IPS-18c (cell line): ENCODE measurements around the gene SIRPA.

Experiments used
- H3K4me3 ChIP-seq: 2 replicates; pipeline ENCODE4 v1.7.0; 2013; ENCODE audit warnings: low read depth, mild to moderate bottlenecking, low read length, moderate library complexity; ENCODE audit not compliant: insufficient read depth
- H3K9me3 ChIP-seq: one replicate; pipeline ENCODE4 v1.6.1; 2013; ENCODE audit warnings: mild to moderate bottlenecking, low read length, moderate library complexity; ENCODE audit not compliant: control insufficient read depth, insufficient read depth

Gene SIRPA

DNA sequence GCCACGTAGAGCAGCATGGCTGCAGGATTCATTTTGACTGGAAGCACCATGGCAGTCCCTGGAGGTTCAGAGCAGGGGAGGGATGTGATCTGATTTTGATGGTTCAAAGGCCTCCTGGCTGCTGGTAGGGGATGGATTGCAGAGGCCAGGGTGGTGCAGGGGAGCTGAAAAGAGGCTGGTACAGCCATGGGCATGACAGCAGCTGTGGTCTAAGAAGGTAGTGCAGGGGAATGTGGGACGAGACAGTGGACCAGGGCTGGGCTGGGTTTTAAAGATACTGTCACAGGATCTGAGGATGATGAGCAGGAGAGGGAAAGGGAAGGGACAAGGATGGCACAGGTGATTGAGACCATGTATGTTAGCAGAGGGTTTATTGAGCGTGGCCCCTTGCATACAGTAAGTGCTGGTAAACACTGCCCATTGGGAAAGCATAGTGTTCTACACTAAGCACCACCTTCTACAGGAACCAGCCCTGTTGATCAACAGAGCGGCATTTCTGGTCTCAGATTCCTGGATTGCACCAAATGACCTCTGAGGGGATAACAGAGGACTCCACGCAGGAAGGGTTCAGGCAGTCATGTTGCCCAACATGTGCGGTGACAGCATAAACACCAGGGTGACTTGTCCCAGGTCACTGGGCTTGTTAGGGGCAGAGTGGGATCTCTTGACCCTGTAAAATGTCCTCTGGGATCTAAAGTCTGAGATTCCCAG, 14.5 kb upstream of the SIRPA start:
- H3K4me3 ChIP-seq = no peak overlapping the region
- no peaks in the 10 kb centered on the region for H3K9me3 ChIP-seq

DNA sequence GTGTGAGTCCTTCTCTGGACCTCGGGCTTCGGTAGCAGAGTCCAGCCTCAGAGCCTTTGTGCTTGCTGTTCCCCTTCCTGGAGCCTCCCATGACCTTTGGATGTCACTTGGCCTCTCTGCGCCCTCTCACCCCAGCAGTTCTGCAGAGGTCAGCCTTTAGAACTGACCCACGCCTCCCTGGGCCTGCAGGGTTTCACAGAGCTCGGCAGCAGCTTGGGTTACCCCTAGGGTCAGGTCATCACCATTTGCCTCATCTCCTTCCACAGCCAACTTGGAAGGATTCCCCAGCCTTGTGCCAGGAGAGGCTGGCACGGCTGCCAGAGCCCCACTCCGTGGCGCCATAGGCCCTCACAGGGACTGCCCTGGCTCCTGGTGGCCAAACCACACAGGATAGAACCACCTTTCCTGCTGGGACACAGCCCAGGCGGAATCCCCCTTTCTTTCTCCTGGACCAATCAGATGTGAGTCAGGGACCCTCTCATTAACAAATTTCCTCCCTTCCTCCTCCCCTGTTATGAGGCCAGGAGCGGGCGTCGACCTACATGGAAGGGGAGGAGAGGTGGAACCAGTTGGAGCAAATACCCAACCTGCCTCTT, 13.9 kb upstream of the SIRPA start:
- no peaks in the 10 kb centered on the region for H3K9me3 ChIP-seq
- no peak overlapping the region; the same call in 1 of the 2 replicates for H3K4me3 ChIP-seq

DNA sequence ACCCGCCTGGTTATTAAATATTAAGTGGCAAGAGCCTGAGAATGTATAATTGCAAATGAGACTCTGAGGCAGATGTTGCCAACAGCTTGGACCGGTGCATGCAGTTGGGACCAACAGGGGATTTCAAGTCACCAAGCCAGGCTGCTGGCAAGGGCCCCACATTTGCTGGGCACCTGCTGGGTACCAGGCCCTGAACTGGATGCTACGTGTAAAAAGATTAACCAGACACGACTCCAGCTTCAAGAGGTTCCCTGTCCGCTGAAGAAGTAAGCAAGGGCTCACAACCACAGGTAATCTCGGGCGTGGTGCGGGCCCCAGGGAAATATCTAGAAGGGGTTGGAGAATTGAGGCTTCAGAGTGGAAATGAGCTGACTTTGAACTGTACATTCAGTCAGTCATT, 13.2 kb upstream of the SIRPA start:
- no peak overlapping the region for H3K4me3 ChIP-seq
- H3K9me3 ChIP-seq = no peaks in the 10 kb centered on the region

DNA sequence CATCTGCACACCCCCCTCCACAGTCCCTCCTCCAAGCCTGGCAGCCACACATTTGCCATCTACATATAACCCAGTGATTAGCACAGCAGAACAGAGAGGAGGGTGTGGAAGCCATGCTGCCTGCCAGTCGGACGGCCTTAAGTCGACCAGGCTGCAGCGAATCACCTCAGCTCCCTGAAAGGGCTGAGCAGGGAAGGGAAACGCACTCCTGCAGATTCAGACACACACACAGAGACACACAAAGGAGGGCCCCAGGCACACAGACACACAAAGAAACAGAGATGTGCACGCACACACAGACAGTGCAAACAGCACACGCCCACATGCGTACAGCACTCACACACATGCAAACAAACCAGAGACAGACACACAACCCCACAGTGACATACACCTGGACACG, 11.2 kb upstream of the SIRPA start:
- no peak overlapping the region for H3K4me3 ChIP-seq
- no peaks in the 10 kb centered on the region for H3K9me3 ChIP-seq

DNA sequence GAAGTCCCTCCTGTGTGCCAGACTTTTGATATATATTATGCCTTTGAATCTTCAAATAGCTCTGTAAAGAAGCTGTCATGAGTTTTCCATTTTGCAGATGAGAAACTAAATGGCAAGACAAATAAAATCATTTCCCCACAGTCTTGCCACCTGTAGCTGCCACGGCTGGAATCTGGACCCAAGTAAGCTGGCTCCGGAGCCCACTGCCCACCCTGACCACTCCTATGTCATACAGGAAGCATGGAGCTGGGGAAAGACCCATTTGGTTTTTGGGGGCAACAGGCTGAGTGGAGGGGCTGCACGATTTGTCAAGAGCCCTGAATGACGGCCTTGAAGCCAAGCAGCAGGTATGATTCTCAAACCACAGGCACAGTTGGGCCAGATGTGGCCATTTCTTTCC, 10.0 kb upstream of the SIRPA start:
- no peak overlapping the region for H3K4me3 ChIP-seq
- no peaks in the 10 kb centered on the region for H3K9me3 ChIP-seq

DNA sequence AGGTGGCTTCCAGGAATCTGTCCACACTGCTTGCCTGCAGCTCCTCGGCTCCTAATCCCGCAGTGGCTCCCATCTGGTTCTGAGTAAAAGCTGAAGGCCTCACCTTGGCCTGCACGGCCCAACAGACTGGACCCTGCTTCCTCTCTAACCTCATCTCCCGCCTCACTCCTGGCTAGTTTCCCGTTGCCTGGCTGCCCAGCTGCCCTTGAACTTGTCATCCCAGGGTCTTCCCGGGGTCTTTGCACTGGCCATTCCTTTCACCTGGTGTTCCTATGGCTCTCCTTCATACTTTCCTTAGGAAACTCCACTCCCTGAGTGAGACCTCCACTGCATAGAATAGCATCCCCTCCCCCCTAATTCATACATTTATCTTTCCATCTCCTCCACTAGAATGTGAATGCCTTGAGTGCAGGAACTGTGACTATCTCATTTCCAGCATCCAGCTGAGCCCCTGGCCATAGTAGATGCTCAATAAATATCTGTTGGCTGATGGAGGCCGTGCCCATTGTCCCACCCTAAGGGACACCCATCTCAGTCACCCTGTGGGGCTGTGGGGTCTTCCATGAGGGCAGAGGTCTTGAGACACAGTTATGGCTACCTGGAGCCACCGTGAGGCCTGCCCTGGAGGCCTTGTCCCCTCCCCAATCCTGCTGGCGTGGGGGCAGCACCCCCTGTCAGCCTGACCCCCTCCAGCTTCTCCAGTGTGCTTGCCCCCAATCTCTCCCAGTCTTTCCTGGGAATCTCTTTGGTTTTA, 9.1 kb upstream of the SIRPA start:
- H3K9me3 ChIP-seq = no peaks in the 10 kb centered on the region
- no peak overlapping the region for H3K4me3 ChIP-seq

DNA sequence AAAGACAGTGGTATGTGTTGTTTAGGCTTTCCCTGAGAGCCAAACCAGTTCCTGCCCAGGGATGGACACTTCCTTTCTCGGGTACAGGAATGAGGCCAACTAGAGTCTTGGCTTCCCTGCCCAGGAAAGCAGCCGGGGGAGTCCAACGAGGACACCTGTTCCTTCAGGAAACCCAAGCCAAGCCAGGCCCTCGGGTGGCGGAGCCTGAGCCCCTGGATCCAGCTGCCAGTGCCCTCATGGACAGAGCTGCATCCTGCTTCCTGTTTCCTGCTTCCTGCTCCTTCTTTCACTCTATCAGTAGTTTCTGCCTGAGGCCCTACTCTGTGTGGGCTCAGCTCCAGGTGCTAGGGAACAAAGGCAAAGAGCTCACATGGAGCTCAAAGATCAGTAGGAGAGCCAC, 7.9 kb upstream of the SIRPA start:
- H3K9me3 ChIP-seq = no peaks in the 10 kb centered on the region
- H3K4me3 ChIP-seq = no peak overlapping the region

DNA sequence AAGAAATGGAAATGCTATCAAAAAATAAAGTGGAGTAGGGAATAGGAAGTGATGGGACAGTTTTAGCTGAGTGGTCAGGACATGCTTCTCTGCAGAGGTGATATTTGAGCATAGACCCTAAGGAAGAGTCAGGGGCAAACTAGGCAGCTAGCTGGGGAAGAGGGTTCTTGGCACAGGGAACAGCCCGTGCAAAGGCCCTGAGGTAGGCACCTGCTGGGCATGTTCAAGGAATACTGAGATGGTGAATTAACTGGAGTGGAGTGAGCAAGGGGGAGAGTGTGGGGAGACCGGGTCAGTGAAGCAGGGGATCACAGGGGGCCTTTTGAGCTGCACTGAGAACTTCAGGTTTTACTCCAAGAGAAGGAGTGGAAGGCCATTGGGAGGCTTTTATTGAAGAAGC, 7.5 kb upstream of the SIRPA start:
- Histone ChIP-seq H3K9me3 (no peaks in the 10 kb centered on the region), H3K4me3 (no peak overlapping the region)

DNA sequence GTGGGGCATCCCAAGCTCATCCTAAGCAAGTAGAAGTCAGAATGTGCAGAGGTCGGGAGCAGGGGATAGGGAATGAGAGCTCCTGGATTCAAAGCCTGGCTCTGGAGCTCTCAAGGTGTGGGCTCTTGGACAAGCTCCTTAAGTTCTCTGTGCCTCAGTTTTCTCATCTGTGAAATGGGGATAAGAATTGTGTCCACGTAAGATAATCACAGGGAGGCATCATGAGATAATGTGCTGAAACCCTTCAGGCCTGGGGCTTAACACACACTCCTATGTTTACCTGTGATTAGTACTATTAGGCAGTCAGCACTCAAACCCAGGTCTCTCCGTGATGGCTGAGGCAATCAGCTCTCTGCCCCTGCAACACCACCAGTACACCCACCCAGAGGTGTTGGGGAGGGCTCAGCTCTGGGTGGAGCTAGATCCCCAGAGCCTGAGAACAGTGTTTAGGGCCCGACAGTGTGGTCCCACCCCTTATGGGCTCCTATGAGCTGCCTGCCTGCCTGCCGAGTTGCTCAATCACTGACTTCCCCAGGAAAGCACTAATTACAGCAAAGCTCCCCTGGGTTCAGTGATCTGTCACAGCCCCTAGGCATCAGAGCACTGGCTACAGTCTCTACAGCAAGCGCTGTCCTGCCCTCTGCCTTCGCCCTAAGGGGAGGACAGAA, 6.3 kb upstream of the SIRPA start:
- Histone ChIP-seq H3K9me3 (no peaks in the 10 kb centered on the region), H3K4me3 (no peak overlapping the region)

DNA sequence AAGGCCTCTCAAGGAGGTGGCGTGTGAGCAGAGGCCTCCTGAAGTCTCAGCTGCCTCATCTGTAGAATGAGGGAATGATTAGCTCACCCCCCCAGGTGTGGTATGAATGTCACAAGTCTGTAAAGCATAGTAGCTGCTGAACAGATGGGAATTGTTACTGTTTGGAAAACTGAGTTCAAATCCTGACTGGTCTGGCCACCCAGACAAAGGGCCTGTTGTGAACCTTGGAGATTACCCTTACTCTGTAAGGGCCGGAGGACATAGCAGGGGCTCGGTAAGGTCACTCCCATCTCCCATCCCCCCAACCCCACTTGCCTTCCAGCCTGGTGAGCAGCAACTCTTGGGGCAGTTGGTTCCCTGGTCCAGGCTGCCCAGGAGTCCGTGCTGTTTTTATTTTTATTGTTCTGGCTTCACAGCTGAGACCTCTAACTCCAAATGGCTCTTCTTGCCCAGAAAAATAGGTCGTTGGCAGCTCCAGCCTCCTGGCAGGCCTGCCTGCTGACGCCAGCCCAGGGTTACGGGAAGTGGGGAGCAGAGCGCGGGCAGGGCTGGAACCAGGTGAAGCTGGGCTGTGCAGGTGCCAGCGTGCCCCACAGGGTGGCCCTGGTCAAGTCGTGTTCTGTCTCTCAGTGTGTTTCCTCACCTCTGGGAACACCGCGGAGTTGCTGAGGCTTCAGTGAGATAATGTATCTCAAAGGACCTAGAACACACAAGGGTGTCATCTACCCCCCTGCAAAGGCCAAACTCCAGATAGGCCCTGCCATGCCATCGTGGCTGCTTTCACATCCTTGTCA, 4.5 kb upstream of the SIRPA start:
- Histone ChIP-seq H3K4me3 (no peak overlapping the region), H3K9me3 (no peaks in the 10 kb centered on the region)

DNA sequence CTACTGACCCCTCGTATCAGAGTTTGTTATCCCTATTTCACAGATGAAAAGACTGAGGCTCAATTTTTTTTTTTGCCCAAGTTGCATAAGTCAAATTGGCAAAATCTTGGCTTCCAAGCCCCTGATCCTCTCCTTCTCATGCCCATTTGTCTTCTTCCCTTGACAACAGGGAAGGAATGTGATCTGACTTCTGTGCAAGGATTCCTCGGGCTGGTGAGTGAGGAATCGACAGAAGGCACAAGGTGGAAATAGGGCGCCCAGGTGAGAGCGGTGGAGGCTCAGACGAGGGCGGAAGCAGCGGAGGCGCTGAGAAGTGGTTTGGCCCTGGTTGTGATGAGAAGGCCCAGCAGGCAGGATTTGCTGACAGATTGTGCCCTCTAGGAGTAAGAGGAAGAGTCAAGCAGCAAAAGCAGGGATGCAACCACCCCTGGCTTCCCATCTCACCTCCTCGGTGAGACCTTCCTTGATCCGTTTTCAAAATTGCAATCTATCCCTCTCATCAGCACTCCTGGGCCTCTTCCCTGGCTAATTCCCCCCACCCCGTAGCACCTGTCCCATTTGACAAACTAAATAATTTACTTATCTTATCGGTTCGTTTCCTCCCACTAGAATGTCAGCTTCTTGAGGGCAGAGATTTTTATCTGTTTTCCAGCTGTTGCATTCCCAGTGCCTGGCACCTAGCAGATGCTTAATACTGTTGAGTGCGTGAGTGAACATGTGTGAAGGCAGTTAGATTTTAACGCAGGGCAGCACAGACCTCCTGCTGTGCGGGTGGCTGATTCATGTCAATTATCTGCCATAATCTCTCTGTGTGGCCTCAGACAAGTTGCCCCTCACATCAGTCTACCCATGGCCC, 3.7 kb upstream of the SIRPA start:
- Histone ChIP-seq H3K4me3 (no peak overlapping the region), H3K9me3 (no peaks in the 10 kb centered on the region)

DNA sequence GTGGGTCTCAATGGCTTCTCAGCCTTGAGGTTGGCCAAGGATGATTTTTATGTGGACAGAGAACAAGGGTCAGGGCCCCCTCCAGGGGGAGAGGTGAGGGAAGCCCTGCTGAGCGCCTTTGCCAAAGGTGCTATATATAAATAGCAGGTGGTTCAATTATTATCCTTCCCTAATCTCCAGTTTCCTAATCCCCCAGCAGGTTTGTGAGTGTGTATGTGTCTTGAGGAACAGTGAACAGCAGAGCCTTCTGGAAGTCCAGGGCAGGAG, 3.2 kb upstream of the SIRPA start:
- Histone ChIP-seq H3K9me3 (no peaks in the 10 kb centered on the region), H3K4me3 (no peak overlapping the region)

DNA sequence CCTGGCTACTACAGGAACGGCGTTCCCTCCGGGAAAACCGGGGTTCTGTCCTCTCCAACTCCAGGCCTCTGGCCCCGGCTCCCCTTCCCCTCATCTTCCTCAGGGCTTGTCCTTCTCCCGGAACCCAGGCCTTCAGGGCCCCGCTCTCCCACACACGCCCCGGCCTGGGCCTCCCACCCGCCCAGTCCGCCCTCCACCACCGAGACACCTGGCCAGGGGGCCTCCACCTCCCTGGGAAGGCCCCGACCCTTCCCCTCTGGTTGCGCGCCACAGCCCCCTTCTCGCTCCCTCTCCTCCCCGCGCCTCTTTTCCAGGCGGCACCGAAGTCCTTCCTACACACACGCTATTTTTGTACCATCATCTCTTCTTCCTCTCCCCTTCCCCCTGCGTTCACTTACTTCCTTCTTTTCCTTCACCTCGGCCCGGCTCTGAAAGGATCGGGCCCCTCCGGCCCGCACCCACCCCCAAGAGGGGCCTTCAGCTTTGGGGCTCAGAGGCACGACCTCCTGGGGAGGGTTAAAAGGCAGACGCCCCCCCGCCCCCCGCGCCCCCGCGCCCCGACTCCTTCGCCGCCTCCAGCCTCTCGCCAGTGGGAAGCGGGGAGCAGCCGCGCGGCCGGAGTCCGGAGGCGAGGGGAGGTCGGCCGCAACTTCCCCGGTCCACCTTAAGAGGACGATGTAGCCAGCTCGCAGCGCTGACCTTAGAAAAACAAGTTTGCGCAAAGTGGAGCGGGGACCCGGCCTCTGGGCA, 1.3 kb upstream of the SIRPA start:
- Histone ChIP-seq H3K4me3 (peak overlapping the region; percentile 64), H3K9me3 (no peaks in the 10 kb centered on the region)

DNA sequence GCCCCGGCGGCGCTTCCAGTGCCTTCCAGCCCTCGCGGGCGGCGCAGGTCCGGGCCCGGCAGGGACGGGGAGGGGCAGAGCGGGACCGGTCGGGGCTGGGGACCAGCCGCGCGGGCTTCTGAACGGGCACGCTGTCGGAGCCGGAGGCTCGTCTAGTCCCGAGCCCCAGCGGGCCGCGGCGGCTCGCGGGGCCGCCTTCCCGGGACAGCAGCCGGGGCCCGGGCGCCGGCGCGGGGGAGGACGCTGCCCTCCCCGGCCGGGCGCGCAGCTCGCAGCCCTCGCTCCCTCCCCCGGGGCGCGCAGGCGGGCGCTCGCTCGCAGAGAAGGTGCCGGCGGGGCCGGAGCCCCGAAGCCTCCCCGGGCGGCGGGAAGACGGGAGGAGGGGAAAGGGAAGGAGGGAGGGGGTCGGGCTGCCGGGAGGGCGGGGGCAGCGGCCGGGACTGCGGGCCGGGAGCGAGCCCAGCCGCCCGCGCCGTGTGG, 696 bp upstream of the SIRPA start:
- peak overlapping the region; percentile 64 for H3K4me3 ChIP-seq
- no peaks in the 10 kb centered on the region for H3K9me3 ChIP-seq

DNA sequence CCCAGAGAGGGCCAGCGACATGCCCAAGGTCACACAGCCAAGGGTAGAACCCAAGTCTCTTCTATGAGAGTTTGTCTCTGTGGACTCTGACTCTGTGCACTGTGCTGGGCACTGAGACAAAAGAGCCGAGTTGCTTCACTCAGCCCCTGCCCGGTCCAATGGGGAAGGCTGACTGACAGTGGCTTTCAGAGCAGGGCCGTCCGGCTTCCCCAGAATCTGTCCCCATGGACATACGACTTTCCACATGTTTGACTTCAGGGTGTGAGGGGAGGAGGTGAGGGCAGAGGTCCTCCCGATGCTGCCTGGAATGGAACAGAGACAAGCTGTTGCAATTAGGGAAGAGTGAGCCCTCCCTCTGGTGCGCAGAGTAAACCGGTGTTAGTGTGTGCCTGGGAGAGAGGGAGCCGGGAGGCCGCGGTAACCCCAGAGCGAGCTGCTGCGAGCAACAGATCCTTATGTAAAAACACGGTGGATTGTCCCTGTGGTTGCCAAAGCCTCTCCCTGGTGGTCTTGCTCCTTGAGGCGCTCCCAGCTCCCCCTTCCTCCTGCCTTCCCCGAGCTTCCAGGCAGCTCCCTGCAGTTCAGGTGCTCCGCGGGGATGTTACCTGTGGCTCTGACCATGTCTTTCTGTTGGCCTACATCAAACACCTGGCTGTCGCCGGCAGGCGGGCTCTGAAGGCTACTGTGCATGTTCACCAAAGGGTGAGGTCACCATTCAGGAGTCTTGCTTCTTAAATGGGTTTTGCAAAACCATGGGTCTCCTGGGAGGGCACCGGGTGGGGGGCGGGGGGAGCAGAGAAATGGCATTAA, 672 bp downstream of the SIRPA start:
- Histone ChIP-seq H3K4me3 (peak overlapping the region; percentile 64), H3K9me3 (no peaks in the 10 kb centered on the region)
